SK-N-MC (cell line): ENCODE measurements around the gene SLC39A13.

Source experiments
- EZH2 ChIP-seq: fragments of 200-600 bp; sonication (generic); IDR thresholded peaks from one replicate; pipeline ENCODE4 v1.6.1; 2017; ENCODE audit warnings: antibody characterized with exemption
- POLR2AphosphoS5 ChIP-seq: IDR thresholded peaks from 2 replicates; pipeline ENCODE4 v1.6.1; 2012; ENCODE audit warnings: mild to moderate bottlenecking, low read depth, low read length, borderline replicate concordance

DNA sequence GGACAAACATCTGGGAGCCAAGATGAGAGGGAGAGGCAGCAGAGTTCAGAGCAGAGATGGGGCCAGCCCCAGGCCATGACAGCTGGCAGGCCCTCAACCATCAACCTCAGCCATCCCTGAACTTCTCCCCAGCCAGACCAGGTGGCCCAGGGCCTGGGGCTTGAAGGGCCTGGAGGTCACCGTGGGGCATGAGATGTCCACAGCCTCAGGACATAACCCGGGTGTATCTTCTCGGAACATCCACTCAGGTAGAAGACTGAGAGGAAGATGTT, 12.4 kb upstream of the SLC39A13 start:
- TF ChIP-seq EZH2 (no peak), POLR2AphosphoS5 (no peak)
